Measurements from ENCODE around the gene PGM3.

The PGM3 gene

GRCh38 chr6:83124553-83124952 is 68.5 kb downstream of the PGM3 start:
- TF ChIP-seq, protein P1, sequence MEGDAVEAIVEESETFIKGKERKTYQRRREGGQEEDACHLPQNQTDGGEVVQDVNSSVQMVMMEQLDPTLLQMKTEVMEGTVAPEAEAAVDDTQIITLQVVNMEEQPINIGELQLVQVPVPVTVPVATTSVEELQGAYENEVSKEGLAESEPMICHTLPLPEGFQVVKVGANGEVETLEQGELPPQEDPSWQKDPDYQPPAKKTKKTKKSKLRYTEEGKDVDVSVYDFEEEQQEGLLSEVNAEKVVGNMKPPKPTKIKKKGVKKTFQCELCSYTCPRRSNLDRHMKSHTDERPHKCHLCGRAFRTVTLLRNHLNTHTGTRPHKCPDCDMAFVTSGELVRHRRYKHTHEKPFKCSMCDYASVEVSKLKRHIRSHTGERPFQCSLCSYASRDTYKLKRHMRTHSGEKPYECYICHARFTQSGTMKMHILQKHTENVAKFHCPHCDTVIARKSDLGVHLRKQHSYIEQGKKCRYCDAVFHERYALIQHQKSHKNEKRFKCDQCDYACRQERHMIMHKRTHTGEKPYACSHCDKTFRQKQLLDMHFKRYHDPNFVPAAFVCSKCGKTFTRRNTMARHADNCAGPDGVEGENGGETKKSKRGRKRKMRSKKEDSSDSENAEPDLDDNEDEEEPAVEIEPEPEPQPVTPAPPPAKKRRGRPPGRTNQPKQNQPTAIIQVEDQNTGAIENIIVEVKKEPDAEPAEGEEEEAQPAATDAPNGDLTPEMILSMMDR (IDR thresholded peaks at IDR 0.05; ENCODE audit: borderline replicate concordance, insufficient read depth, low read depth, low read length), result no peak
- no peak overlapping the region for H3K4me3 ChIP-seq (ENCODE audit: low read depth, low read length)

- no peak overlapping the region for H3K4me3 ChIP-seq (ENCODE audit: low read depth, low read length)
- TF ChIP-seq, protein P1 (IDR thresholded peaks at IDR 0.05; ENCODE audit: borderline replicate concordance, insufficient read depth, low read depth, low read length), result no peak
Measured at GRCh38 chr6:83119742-83120300, 73.2 kb downstream of the PGM3 start.

- no peak overlapping the region for H3K4me3 ChIP-seq (ENCODE audit: low read depth, low read length)
Measured at GRCh38 chr6:83117802-83118201, 75.3 kb downstream of the PGM3 start.

More at GRCh38 chr6:83117802-83118201, 75.3 kb downstream of the PGM3 start:
- TF ChIP-seq, protein P1 (IDR thresholded peaks at IDR 0.05; ENCODE audit: borderline replicate concordance, insufficient read depth, low read depth, low read length), result no peak
